ENCODE data around the gene ZMYM4. TPM values are rescaled to one million over a fixed set of nuclear protein-coding genes. Genes with fewer than 3 reads are reported as not detected.
"Not testable (repeated sequence)": the region's sequence is repeated elsewhere in the genome, so short reads cannot be mapped to it uniquely, and the experiment has no call there.

ZMYM4 gene
- total RNA-seq, 1 experiment from 2014 or later: 62.7 TPM

GRCh38 chr1:35226546-35226945, 42.0 kb upstream of the ZMYM4 start:
- intact Hi-C loops (cut with micrococcal nuclease; ENCODE audit: unreplicated experiment): no loop called here
- no peaks in the 10 kb centered on the region for H3K36me3 Mint-ChIP-seq (ENCODE audit: insufficient read depth, unreplicated experiment)
- no peak for DNase-seq
- H3K4me1 Mint-ChIP-seq (ENCODE audit: low read depth, unreplicated experiment): no peaks in the 10 kb centered on the region
- H3K9me3 Mint-ChIP-seq (ENCODE audit: low read depth, unreplicated experiment): no peaks in the 10 kb centered on the region
- no TSS peak for BruUV-seq (replicated peaks)
- H3K4me3 Mint-ChIP-seq (ENCODE audit: low read depth, unreplicated experiment): no peak overlapping the region
- no peak for TF ChIP-seq CTCF (IDR thresholded peaks at IDR 0.05; ENCODE audit: unreplicated experiment)
- CTCF ChIA-PET: no interaction called here
- no peaks in the 10 kb centered on the region for H3K27me3 Mint-ChIP-seq (ENCODE audit: unreplicated experiment)
- H3K27ac Mint-ChIP-seq (ENCODE audit: unreplicated experiment): no peak overlapping the region

GRCh38 chr1:35229587-35230360, 38.7 kb upstream of the ZMYM4 start:
- no peak overlapping the region for H3K27ac Mint-ChIP-seq (ENCODE audit: unreplicated experiment)
- CTCF ChIA-PET: interaction anchor here (0.5 kb wide), 1 partner anchor 18 kb away, joined by 3 read pairs; no protein-coding TSS in a partner anchor
- DNase-seq: no peak
- H3K4me3 Mint-ChIP-seq (ENCODE audit: low read depth, unreplicated experiment): no peak overlapping the region
- no peak for TF ChIP-seq CTCF (IDR thresholded peaks at IDR 0.05; ENCODE audit: unreplicated experiment)
- intact Hi-C loops (cut with micrococcal nuclease; ENCODE audit: unreplicated experiment): no loop called here
- no peaks in the 10 kb centered on the region for H3K27me3 Mint-ChIP-seq (ENCODE audit: unreplicated experiment)
- H3K36me3 Mint-ChIP-seq (ENCODE audit: insufficient read depth, unreplicated experiment): no peaks in the 10 kb centered on the region
- H3K9me3 Mint-ChIP-seq (ENCODE audit: low read depth, unreplicated experiment): no peaks in the 10 kb centered on the region
- BruUV-seq (replicated peaks): no TSS peak
- H3K4me1 Mint-ChIP-seq (ENCODE audit: low read depth, unreplicated experiment): no peaks in the 10 kb centered on the region

- CTCF ChIA-PET: no interaction called here
- DNase-seq: no peak
- Mint-ChIP-seq H3K36me3 (ENCODE audit: insufficient read depth, unreplicated experiment) (no peaks in the 10 kb centered on the region), H3K4me1 (ENCODE audit: low read depth, unreplicated experiment) (no peaks in the 10 kb centered on the region), H3K27me3 (ENCODE audit: unreplicated experiment) (no peaks in the 10 kb centered on the region), H3K27ac (ENCODE audit: unreplicated experiment) (no peak overlapping the region), H3K4me3 (ENCODE audit: low read depth, unreplicated experiment) (no peak overlapping the region), H3K9me3 (ENCODE audit: low read depth, unreplicated experiment) (no peaks in the 10 kb centered on the region)
- BruUV-seq (replicated peaks): no TSS peak
- intact Hi-C loops (cut with micrococcal nuclease; ENCODE audit: unreplicated experiment): no loop called here
- TF ChIP-seq CTCF (IDR thresholded peaks at IDR 0.05; ENCODE audit: unreplicated experiment): no peak
Measured at GRCh38 chr1:35231287-35231686, 37.2 kb upstream of the ZMYM4 start.

GRCh38 chr1:35236772-35237171, 31.7 kb upstream of the ZMYM4 start:
- H3K4me1 Mint-ChIP-seq (ENCODE audit: low read depth, unreplicated experiment); H3K36me3 Mint-ChIP-seq (ENCODE audit: insufficient read depth, unreplicated experiment); H3K27ac Mint-ChIP-seq (ENCODE audit: unreplicated experiment); H3K9me3 Mint-ChIP-seq (ENCODE audit: low read depth, unreplicated experiment); DNase-seq; H3K27me3 Mint-ChIP-seq (ENCODE audit: unreplicated experiment); H3K4me3 Mint-ChIP-seq (ENCODE audit: low read depth, unreplicated experiment); intact Hi-C loops (cut with micrococcal nuclease; ENCODE audit: unreplicated experiment); BruUV-seq (replicated peaks): not testable (repeated sequence)
- CTCF ChIA-PET: interaction anchor here (0.7 kb wide), 1 partner anchor 110 kb away, joined by 3 read pairs; no protein-coding TSS in a partner anchor

GRCh38 chr1:35243691-35244090, 24.8 kb upstream of the ZMYM4 start:
- H3K27me3 Mint-ChIP-seq (ENCODE audit: unreplicated experiment): no peaks in the 10 kb centered on the region
- DNase-seq: no peak
- CTCF ChIA-PET: no interaction called here
- intact Hi-C loops (cut with micrococcal nuclease; ENCODE audit: unreplicated experiment): no loop called here
- H3K27ac Mint-ChIP-seq (ENCODE audit: unreplicated experiment): no peak overlapping the region
- no TSS peak for BruUV-seq (replicated peaks)
- no peaks in the 10 kb centered on the region for H3K4me1 Mint-ChIP-seq (ENCODE audit: low read depth, unreplicated experiment)
- no peaks in the 10 kb centered on the region for H3K9me3 Mint-ChIP-seq (ENCODE audit: low read depth, unreplicated experiment)
- no peak for TF ChIP-seq CTCF (IDR thresholded peaks at IDR 0.05; ENCODE audit: unreplicated experiment)
- no peak overlapping the region for H3K4me3 Mint-ChIP-seq (ENCODE audit: low read depth, unreplicated experiment)
- no peaks in the 10 kb centered on the region for H3K36me3 Mint-ChIP-seq (ENCODE audit: insufficient read depth, unreplicated experiment)

Measured in Calu3 (cell line).